Endothelial cell of umbilical vein (primary cell): ENCODE measurements around the gene FBXO38.

ENCODE experiments used
- EZH2 ChIP-seq: IDR thresholded peaks from 2 replicates; pipeline ENCODE4 v1.6.1; 2012; ENCODE audit warnings: borderline replicate concordance, low read depth, mild to moderate bottlenecking, moderate library complexity, low read length, inconsistent platforms; ENCODE audit not compliant: severe bottlenecking
- POLR2A ChIP-seq: IDR thresholded peaks from 2 replicates; pipeline ENCODE4 v1.6.1; 2012; ENCODE audit warnings: low read depth, mild to moderate bottlenecking, control low read depth, low read length
- POLR2AphosphoS5 ChIP-seq: IDR thresholded peaks from 2 replicates; pipeline ENCODE4 v1.6.1; 2012; ENCODE audit warnings: low read depth, mild to moderate bottlenecking, control low read depth, low read length, moderate library complexity; ENCODE audit not compliant: insufficient read depth
- TF ChIP-seq, protein P1 (sequence below), 2 donors: IDR thresholded peaks; 1 replicate in 1 of 2; 2 replicates in 1 of 2; pipeline ENCODE4 v1.5.1; 2011; ENCODE audit warnings: low read length in 2 of 2, mild to moderate bottlenecking in 2 of 2, moderate library complexity in 2 of 2, control low read depth in 1 of 2, inconsistent platforms in 1 of 2, low read depth in 1 of 2; ENCODE audit not compliant: insufficient read depth in 1 of 2; ENCODE audit errors: extremely low read depth in 1 of 2

DNA sequence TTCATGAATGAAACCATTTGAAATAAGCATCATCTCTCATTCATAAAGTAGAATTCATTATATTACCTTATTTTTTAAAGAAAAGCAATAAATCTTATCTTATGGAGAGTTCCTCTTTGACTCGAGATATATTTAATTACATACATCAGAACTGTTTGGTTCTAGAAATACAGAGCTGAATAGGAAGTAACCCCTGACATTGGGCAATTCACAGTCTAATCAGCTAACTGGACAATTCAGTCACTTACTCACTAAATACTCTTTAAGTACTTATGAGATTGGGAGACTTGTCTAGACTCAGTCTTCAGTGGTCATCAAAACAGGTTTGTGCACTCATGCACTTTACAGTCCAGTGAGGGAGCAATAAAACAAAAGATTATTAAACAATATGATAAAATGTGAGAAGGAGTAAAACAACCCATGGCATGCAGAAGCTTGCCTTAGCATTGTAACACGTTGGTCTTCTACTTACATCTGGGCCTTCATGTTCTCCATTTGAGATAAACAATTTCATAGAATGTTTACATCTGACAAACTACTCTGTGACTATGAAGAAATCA is 11.5 kb upstream of the FBXO38 start:
- TF ChIP-seq, protein P1, sequence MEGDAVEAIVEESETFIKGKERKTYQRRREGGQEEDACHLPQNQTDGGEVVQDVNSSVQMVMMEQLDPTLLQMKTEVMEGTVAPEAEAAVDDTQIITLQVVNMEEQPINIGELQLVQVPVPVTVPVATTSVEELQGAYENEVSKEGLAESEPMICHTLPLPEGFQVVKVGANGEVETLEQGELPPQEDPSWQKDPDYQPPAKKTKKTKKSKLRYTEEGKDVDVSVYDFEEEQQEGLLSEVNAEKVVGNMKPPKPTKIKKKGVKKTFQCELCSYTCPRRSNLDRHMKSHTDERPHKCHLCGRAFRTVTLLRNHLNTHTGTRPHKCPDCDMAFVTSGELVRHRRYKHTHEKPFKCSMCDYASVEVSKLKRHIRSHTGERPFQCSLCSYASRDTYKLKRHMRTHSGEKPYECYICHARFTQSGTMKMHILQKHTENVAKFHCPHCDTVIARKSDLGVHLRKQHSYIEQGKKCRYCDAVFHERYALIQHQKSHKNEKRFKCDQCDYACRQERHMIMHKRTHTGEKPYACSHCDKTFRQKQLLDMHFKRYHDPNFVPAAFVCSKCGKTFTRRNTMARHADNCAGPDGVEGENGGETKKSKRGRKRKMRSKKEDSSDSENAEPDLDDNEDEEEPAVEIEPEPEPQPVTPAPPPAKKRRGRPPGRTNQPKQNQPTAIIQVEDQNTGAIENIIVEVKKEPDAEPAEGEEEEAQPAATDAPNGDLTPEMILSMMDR (IDR thresholded peaks at IDR 0.05; ENCODE audit: extremely low read depth in 1 of 2, insufficient read depth in 1 of 2, low read depth in 1 of 2, low read length in 2 of 2): no peak
- no peak for TF ChIP-seq POLR2AphosphoS5
- no peak for TF ChIP-seq EZH2
- no peak for TF ChIP-seq POLR2A
